ENCODE measurements around the gene PIK3R3. TPM values are rescaled to one million over a fixed set of nuclear protein-coding genes. Genes with fewer than 3 reads are reported as not detected.

The PIK3R3 gene
- total RNA-seq, 3 donors from 2014 or later (not counting 1 experiment from before 2014, with no cell fraction given) = 5.2 to 6.2 (median 5.4) TPM

- Histone ChIP-seq H3K27me3 (ENCODE audit: control insufficient read depth, insufficient read depth, low read length) (no peaks in the 10 kb centered on the region), H3K4me1 (ENCODE audit: control insufficient read depth, insufficient read depth, low read length) (no peaks in the 10 kb centered on the region), H3K4me3 (ENCODE audit: low read length) (no peak overlapping the region), H3K27ac (ENCODE audit: low read length) (no peak overlapping the region), H3K9me3 (ENCODE audit: control insufficient read depth, insufficient read depth, low read length) (no peaks in the 10 kb centered on the region), H3K36me3 (ENCODE audit: control insufficient read depth, insufficient read depth, low read length) (no peaks in the 10 kb centered on the region)
- Mint-ChIP-seq H3K4me1 (peaks cover 0 to 6% of the 10 kb centered on the region in 2 donors), H3K4me3 (no peak overlapping the region), H3K27me3 (ENCODE audit: low read depth in 2 of 2) (no peaks in the 10 kb centered on the region), H3K9me3 (no peaks in the 10 kb centered on the region), H3K27ac (no peak overlapping the region), H3K36me3 (no peaks in the 10 kb centered on the region)
- no CpG with 5 or more reads among the region's 2 CpGs for WGBS (ENCODE audit: insufficient coverage)
- no peak for DNase-seq
- ATAC-seq = no peak
- TF ChIP-seq CTCF (IDR thresholded peaks at IDR 0.05) = no peak
- intact Hi-C loops (cut with micrococcal nuclease) = no loop called here
These were observed 132.9 kb downstream of the PIK3R3 start for GRCh38 chr1:45999507-45999906.

GRCh38 chr1:45998020-45998617 is 134.3 kb downstream of the PIK3R3 start:
- Histone ChIP-seq H3K36me3 (ENCODE audit: control insufficient read depth, insufficient read depth, low read length) (no peaks in the 10 kb centered on the region), H3K27me3 (ENCODE audit: control insufficient read depth, insufficient read depth, low read length) (no peaks in the 10 kb centered on the region), H3K9me3 (ENCODE audit: control insufficient read depth, insufficient read depth, low read length) (no peaks in the 10 kb centered on the region), H3K4me3 (ENCODE audit: low read length) (no peak overlapping the region), H3K27ac (ENCODE audit: low read length) (no peak overlapping the region), H3K4me1 (ENCODE audit: control insufficient read depth, insufficient read depth, low read length) (no peaks in the 10 kb centered on the region)
- Mint-ChIP-seq H3K9me3 (no peaks in the 10 kb centered on the region), H3K4me1 (peaks cover 0 to 6% of the 10 kb centered on the region in 2 donors), H3K4me3 (no peak overlapping the region), H3K27me3 (ENCODE audit: low read depth in 2 of 2) (no peaks in the 10 kb centered on the region), H3K36me3 (no peaks in the 10 kb centered on the region), H3K27ac (no peak overlapping the region)
- no peak for DNase-seq
- no peak for TF ChIP-seq CTCF (IDR thresholded peaks at IDR 0.05)
- no peak for ATAC-seq
- intact Hi-C loops (cut with micrococcal nuclease) = no loop called here
- WGBS (ENCODE audit: insufficient coverage) = 83% methylated on average over 2 of the region's 3 CpGs

- 86% methylated on average over 8 of the region's 8 CpGs for WGBS (ENCODE audit: insufficient coverage)
- Histone ChIP-seq H3K27me3 (ENCODE audit: control insufficient read depth, insufficient read depth, low read length) (no peaks in the 10 kb centered on the region), H3K27ac (ENCODE audit: low read length) (no peak overlapping the region), H3K4me1 (ENCODE audit: control insufficient read depth, insufficient read depth, low read length) (no peaks in the 10 kb centered on the region), H3K36me3 (ENCODE audit: control insufficient read depth, insufficient read depth, low read length) (no peaks in the 10 kb centered on the region), H3K4me3 (ENCODE audit: low read length) (no peak overlapping the region), H3K9me3 (ENCODE audit: control insufficient read depth, insufficient read depth, low read length) (no peaks in the 10 kb centered on the region)
- intact Hi-C loops (cut with micrococcal nuclease) = no loop called here
- ATAC-seq (no peak), DNase-seq (no peak)
- Mint-ChIP-seq H3K27me3 (ENCODE audit: low read depth in 2 of 2) (no peaks in the 10 kb centered on the region), H3K27ac (no peak overlapping the region), H3K36me3 (no peaks in the 10 kb centered on the region), H3K9me3 (no peaks in the 10 kb centered on the region), H3K4me3 (no peak overlapping the region), H3K4me1 (peaks cover 10 to 11% of the 10 kb centered on the region in 2 donors)
- no peak for TF ChIP-seq CTCF (IDR thresholded peaks at IDR 0.05)
These were observed 137.1 kb downstream of the PIK3R3 start for GRCh38 chr1:45995298-45995697.

GRCh38 chr1:45994423-45994822 is 138.0 kb downstream of the PIK3R3 start:
- DNase-seq = no peak
- no peaks in the 10 kb centered on the region for H3K36me3 Mint-ChIP-seq
- no peaks in the 10 kb centered on the region for H3K27me3 ChIP-seq (ENCODE audit: control insufficient read depth, insufficient read depth, low read length)
- H3K36me3 ChIP-seq (ENCODE audit: control insufficient read depth, insufficient read depth, low read length) = no peaks in the 10 kb centered on the region
- H3K27ac ChIP-seq (ENCODE audit: low read length) = no peak overlapping the region
- no peak overlapping the region for H3K4me3 ChIP-seq (ENCODE audit: low read length)
- H3K27me3 Mint-ChIP-seq (ENCODE audit: low read depth in 2 of 2) = no peaks in the 10 kb centered on the region
- H3K4me1 ChIP-seq (ENCODE audit: control insufficient read depth, insufficient read depth, low read length) = no peaks in the 10 kb centered on the region
- peaks cover 13 to 14% of the 10 kb centered on the region in 2 donors for H3K4me1 Mint-ChIP-seq
- no peak overlapping the region for H3K27ac Mint-ChIP-seq
- no peaks in the 10 kb centered on the region for H3K9me3 Mint-ChIP-seq
- WGBS (ENCODE audit: insufficient coverage) = 94% methylated on average over 6 of the region's 6 CpGs
- TF ChIP-seq CTCF (IDR thresholded peaks at IDR 0.05) = no peak
- ATAC-seq = no peak
- intact Hi-C loops (cut with micrococcal nuclease) = no loop called here
- no peaks in the 10 kb centered on the region for H3K9me3 ChIP-seq (ENCODE audit: control insufficient read depth, insufficient read depth, low read length)
- no peak overlapping the region for H3K4me3 Mint-ChIP-seq
